ENCODE results near the gene EMD. TPM values are rescaled to one million over a fixed set of nuclear protein-coding genes. Genes with fewer than 3 reads are reported as not detected.

The EMD gene
- total RNA-seq, 1 donor from 2014 or later = 18.3 TPM

DNA sequence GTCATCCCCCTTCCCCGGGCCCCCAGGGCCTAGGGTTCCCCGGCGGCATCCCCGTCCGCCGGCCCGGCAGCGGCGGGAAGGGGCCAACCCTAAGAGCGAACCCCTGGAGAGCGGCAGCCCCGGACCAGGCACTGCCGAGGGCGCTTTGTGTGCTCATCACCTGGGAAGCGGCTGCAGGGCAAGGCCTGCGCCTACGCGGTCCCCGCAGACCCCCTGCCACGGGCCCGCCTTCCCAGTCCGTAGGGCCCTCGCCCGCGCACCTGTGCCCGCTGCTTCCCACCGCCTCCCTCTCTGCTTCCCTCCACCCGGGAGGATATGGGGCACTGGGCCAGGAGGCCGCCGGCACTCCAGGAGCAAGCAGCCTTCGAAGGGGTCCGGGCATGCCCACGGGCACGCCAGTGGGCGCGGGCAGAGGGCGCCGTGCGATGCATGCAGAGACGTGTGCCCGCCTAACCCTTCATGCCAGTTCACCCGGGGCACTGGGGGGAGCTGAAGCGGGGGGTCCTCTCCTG lies 7.2 kb upstream of the EMD start:
- no peak overlapping the region for H2AFZ ChIP-seq (replicated peaks)
- H3K4me1 Mint-ChIP-seq = peaks cover 4% of the 10 kb centered on the region
- H3K4me1 ChIP-seq = no peaks in the 10 kb centered on the region
- H3K9me3 Mint-ChIP-seq = peaks cover 13% of the 10 kb centered on the region
- TF ChIP-seq EZH2phosphoT487 (IDR thresholded peaks at IDR 0.05) = no peak
- H3F3A ChIP-seq (ENCODE audit: low read depth) = peaks cover 8% of the 10 kb centered on the region
- peak overlapping the region; percentile 86 for H3K4me3 ChIP-seq
- no peak overlapping the region for H3K27ac ChIP-seq
- peaks cover 16% of the 10 kb centered on the region for H3K27me3 ChIP-seq
- no peak overlapping the region for H3K9ac ChIP-seq
- peak overlapping the region; percentile 78 for H3K4me2 ChIP-seq
- H4K20me1 ChIP-seq (ENCODE audit: low read depth) = peaks cover 26% of the 10 kb centered on the region
- no peaks in the 10 kb centered on the region for H3K36me3 ChIP-seq
- no peak overlapping the region for H3K4me3 Mint-ChIP-seq
- peaks cover 16% of the 10 kb centered on the region for H3K27me3 Mint-ChIP-seq (ENCODE audit: insufficient read depth, low read depth)
- H3K79me2 ChIP-seq (ENCODE audit: low read depth) = peaks cover 43% of the 10 kb centered on the region
- DNase-seq (ENCODE audit: low spot score) = peak; percentile 33
- H3K9me3 ChIP-seq (ENCODE audit: low read depth) = no peaks in the 10 kb centered on the region
- H3K36me3 Mint-ChIP-seq = no peaks in the 10 kb centered on the region
- no peak overlapping the region for H3K27ac Mint-ChIP-seq

- Mint-ChIP-seq H3K27me3 (ENCODE audit: insufficient read depth, low read depth) (peaks cover 11% of the 10 kb centered on the region), H3K4me1 (peaks cover 4% of the 10 kb centered on the region), H3K4me3 (peak overlapping the region; percentile 76), H3K27ac (no peak overlapping the region), H3K9me3 (peaks cover 13% of the 10 kb centered on the region), H3K36me3 (no peaks in the 10 kb centered on the region)
- Histone ChIP-seq H2AFZ (replicated peaks) (no peak overlapping the region), H3K36me3 (no peaks in the 10 kb centered on the region), H3K9ac (no peak overlapping the region), H3K79me2 (ENCODE audit: low read depth) (peaks cover 35% of the 10 kb centered on the region), H3F3A (ENCODE audit: low read depth) (peaks cover 12% of the 10 kb centered on the region), H3K4me3 (no peak overlapping the region), H4K20me1 (ENCODE audit: low read depth) (peaks cover 19% of the 10 kb centered on the region), H3K27ac (no peak overlapping the region), H3K4me2 (no peak overlapping the region), H3K9me3 (ENCODE audit: low read depth) (no peaks in the 10 kb centered on the region), H3K4me1 (no peaks in the 10 kb centered on the region), H3K27me3 (peaks cover 16% of the 10 kb centered on the region)
- no peak for DNase-seq (ENCODE audit: low spot score)
- TF ChIP-seq EZH2phosphoT487 (IDR thresholded peaks at IDR 0.05) (no peak), CTCF (IDR thresholded peaks at IDR 0.05) (no peak), EZH2 (IDR thresholded peaks at IDR 0.05) (no peak)
Measured at GRCh38 chrX:154372612-154373022, 6.5 kb upstream of the EMD start.

DNA sequence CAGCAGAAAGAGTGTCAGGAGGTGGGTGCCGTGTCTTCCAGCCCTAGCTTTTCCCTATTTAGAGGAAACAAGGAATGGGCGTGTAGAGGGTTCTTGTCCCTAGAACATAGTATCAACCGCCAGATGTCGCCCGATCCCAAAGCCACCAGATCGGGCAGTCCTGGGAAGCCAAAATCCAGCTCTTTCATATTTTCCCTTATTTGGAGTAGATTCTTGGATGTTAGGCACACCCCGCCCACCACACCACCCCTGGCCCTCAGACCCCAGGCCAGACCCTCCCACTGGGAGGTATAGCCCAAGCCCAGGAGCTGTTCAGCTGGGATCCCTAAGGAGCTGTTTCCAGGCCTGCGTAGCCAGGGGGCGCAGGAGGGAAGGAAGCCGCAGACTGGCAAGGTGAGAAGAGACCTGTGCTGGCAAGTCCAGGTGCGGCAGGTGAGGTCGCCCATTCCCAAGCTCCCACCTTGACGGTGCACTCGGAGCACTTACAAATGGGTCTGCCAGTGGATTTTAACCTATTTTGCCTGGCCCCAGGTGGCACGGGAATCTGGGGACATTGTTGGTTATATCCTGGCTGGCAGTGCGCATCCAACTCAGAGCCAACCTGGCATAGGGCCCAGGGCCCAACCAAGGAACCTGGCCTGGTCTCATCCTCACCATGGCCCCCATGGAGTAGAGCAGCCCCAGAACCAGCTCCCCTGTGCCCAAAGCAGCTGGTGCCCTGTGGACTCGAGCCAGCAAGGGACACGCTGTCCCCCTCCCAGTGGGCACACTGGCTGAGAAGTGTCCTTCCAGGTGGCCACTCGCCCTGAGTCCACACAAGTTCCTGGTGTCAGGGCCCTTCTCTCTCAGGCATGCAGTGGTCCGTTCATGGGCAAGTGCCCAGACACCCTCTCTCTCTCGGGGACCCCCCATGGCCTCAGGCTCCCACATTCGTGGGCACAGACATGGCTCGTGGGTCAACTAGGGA lies 5.5 kb upstream of the EMD start:
- DNase-seq (ENCODE audit: low spot score) = peak; percentile 65
- Histone ChIP-seq H3K9me3 (ENCODE audit: low read depth) (no peaks in the 10 kb centered on the region), H3K27ac (no peak overlapping the region), H4K20me1 (ENCODE audit: low read depth) (peaks cover 8% of the 10 kb centered on the region), H3K79me2 (ENCODE audit: low read depth) (peaks cover 25% of the 10 kb centered on the region), H3K4me2 (peak overlapping the region; percentile 61), H3K4me1 (no peaks in the 10 kb centered on the region), H2AFZ (replicated peaks) (no peak overlapping the region), H3K36me3 (no peaks in the 10 kb centered on the region), H3K4me3 (peak overlapping the region; percentile 35), H3K27me3 (peaks cover 16% of the 10 kb centered on the region), H3F3A (ENCODE audit: low read depth) (peaks cover 20% of the 10 kb centered on the region), H3K9ac (no peak overlapping the region)
- H3K27ac Mint-ChIP-seq = no peak overlapping the region
- H3K9me3 Mint-ChIP-seq = peaks cover 15% of the 10 kb centered on the region
- H3K27me3 Mint-ChIP-seq (ENCODE audit: insufficient read depth, low read depth) = peaks cover 11% of the 10 kb centered on the region
- H3K4me1 Mint-ChIP-seq = peaks cover 4% of the 10 kb centered on the region
- peak overlapping the region; percentile 77 for H3K4me3 Mint-ChIP-seq
- H3K36me3 Mint-ChIP-seq = no peaks in the 10 kb centered on the region
- TF ChIP-seq EZH2phosphoT487 (IDR thresholded peaks at IDR 0.05) = no peak
- no peak for TF ChIP-seq EZH2 (IDR thresholded peaks at IDR 0.05)
- peak; percentile 67 for TF ChIP-seq CTCF (IDR thresholded peaks at IDR 0.05)

All from neural progenitor cell (in vitro differentiated cells).